K562 (cell line): ENCODE data around the gene ARID5B. TPM values are rescaled to one million over a fixed set of nuclear protein-coding genes. Genes with fewer than 3 reads are reported as not detected.

Source experiments
- ATAC-seq: fragments of 200-7000 bp; cut with Tn5 transposase; 3 replicates; pipeline ENCODE4 v1.9.1; 2020; ENCODE audit warnings: moderate library complexity
- BruUV-seq: library from RNA; stranded (reverse); fragments of 400-500 nt; replicated peaks from 2 replicates; lab custom pipeline; 2021; lab: Mats Ljungman, UMichigan
- CTCF ChIA-PET: fragments of 300-600 bp; formaldehyde crosslinking; extraction: SDS; loops from one replicate; lab custom pipeline; 2021; ENCODE audit warnings: low intra/inter-chr PET ratio; lab: Yijun Ruan, JAX
- POLR2A ChIA-PET: fragments of 300-600, 350-650 bp; sonication (Branson Sonifier 250); formaldehyde crosslinking; extraction: SDS; loops from one replicate; lab custom pipeline; 2021; ENCODE audit warnings: antibody characterized with exemption, inconsistent platforms; lab: Yijun Ruan, JAX
- DNase-seq, 4 experiments: peaks; one replicate each; pipeline versions ENCODE4 v3.0.0 to v3.0.0-alpha.2; 2011 to 2018; ENCODE audit warnings: low spot score in 3 of 4, mixed read lengths in 3 of 4; ENCODE audit errors: extremely low read depth in 1 of 4
- FAIRE-seq: peaks from 2 replicates; lab custom pipeline; 2011; peaks lifted over from hg19 to GRCh38; lab: Jason Lieb, UNC
- H2AFZ ChIP-seq: 2 replicates; pipeline ENCODE4 v1.6.0; 2011; ENCODE audit warnings: low read depth, low read length, control low read depth, inconsistent platforms
- H3K27ac ChIP-seq: fragments of 200-600 bp; 3 replicates; pipeline ENCODE4 v1.8.0; 2011; ENCODE audit warnings: low read depth, mild to moderate bottlenecking, control low read depth, inconsistent platforms, low read length, moderate library complexity, mixed read lengths; ENCODE audit errors: extremely low read depth
- H3K27me3 ChIP-seq, 2 experiments: fragments of 300-600 bp in 1 of 2; 2 replicates in 1 of 2; 3 replicates in 1 of 2; pipeline versions ENCODE4 v1.6.0 to v1.8.0; 2011; ENCODE audit warnings: inconsistent platforms in 2 of 2, low read length in 2 of 2, mild to moderate bottlenecking in 1 of 2, mixed read lengths in 1 of 2, moderate library complexity in 1 of 2; ENCODE audit not compliant: control insufficient read depth in 2 of 2, insufficient read depth in 2 of 2
- H3K36me3 ChIP-seq: fragments of 300-600 bp; 3 replicates; pipeline ENCODE4 v1.8.0; 2011; ENCODE audit warnings: mild to moderate bottlenecking, low read length, inconsistent platforms; ENCODE audit not compliant: control insufficient read depth, insufficient read depth
- H3K4me1 ChIP-seq, 2 experiments: fragments of 200-600 bp in 1 of 2; replicated peaks in 1 of 2; 2 replicates in 1 of 2; 3 replicates in 1 of 2; pipeline versions ENCODE4 v1.5.1 to v1.8.0; 2011; ENCODE audit warnings: inconsistent platforms in 2 of 2, low read length in 2 of 2, mild to moderate bottlenecking in 1 of 2, mixed read lengths in 1 of 2, moderate library complexity in 1 of 2; ENCODE audit not compliant: control insufficient read depth in 2 of 2, insufficient read depth in 2 of 2
- H3K4me2 ChIP-seq: 2 replicates; pipeline ENCODE4 v1.6.1; 2011; ENCODE audit warnings: low read length, control low read depth, inconsistent platforms, mixed read lengths; ENCODE audit not compliant: insufficient read depth
- H3K4me3 ChIP-seq: fragments of 200-600 bp; sonication (generic), shearing (Covaris generic); 2 replicates; pipeline ENCODE4 v1.5.1; 2016; ENCODE audit warnings: control low read depth, inconsistent platforms
- H3K79me2 ChIP-seq: fragments of 200-600 bp; 3 replicates; pipeline ENCODE4 v1.8.0; 2011; ENCODE audit warnings: low read length, inconsistent platforms; ENCODE audit not compliant: control insufficient read depth, insufficient read depth
- H3K9ac ChIP-seq, 2 experiments: 2 replicates each; pipeline versions ENCODE4 v1.6.0 to v1.6.1; 2011; ENCODE audit warnings: low read depth in 2 of 2, low read length in 2 of 2, control low read depth in 1 of 2, inconsistent platforms in 1 of 2, mild to moderate bottlenecking in 1 of 2, mixed read lengths in 1 of 2; ENCODE audit not compliant: insufficient read depth in 1 of 2
- H3K9me1 ChIP-seq: one replicate; pipeline ENCODE4 v1.6.0; 2011; ENCODE audit warnings: inconsistent platforms, mild to moderate bottlenecking, low read length, moderate library complexity; ENCODE audit not compliant: control insufficient read depth, insufficient read depth
- H3K9me3 ChIP-seq: replicated peaks from 2 replicates; pipeline ENCODE4 v1.5.1; 2011; ENCODE audit warnings: low read depth, low read length, inconsistent platforms; ENCODE audit not compliant: control insufficient read depth, insufficient read depth
- H4K20me1 ChIP-seq: replicated peaks from 2 replicates; pipeline ENCODE4 v1.6.1; 2011; ENCODE audit warnings: low read length, inconsistent platforms, mixed read lengths; ENCODE audit not compliant: control insufficient read depth, insufficient read depth
- MEIS2 ChIP-seq: fragments of 450-650 bp; IDR thresholded peaks from 2 replicates; pipeline ENCODE4 v1.6.1; 2014; ENCODE audit warnings: mild to moderate bottlenecking; ENCODE audit not compliant: partially characterized antibody
- NFIC ChIP-seq: fragments of 450-650 bp; IDR thresholded peaks from 2 replicates; pipeline ENCODE4 v1.6.1; 2017; ENCODE audit warnings: mild to moderate bottlenecking, inconsistent platforms
- NFIX ChIP-seq: fragments of 250-450 bp; sonication (Bioruptor Pico); IDR thresholded peaks from 2 replicates; pipeline ENCODE4 v1.4.0; 2020; ENCODE audit warnings: low read depth, mild to moderate bottlenecking, moderate library complexity
- PBX2 ChIP-seq, 2 experiments: IDR thresholded peaks in 1 of 2; conservative IDR thresholded peaks in 1 of 2; 2 replicates each; pipeline ENCODE4 v1.6.1; 2016; ENCODE audit warnings: low read depth in 2 of 2, mild to moderate bottlenecking in 1 of 2, missing compliant biosample characterization in 1 of 2, missing genetic modification characterization in 1 of 2, moderate library complexity in 1 of 2
- PKNOX1 ChIP-seq: fragments of 450-650 bp; IDR thresholded peaks from 2 replicates; pipeline ENCODE4 v1.6.1; 2016
- SMAD1 ChIP-seq: fragments of 150-350 bp; IDR thresholded peaks from 2 replicates; pipeline ENCODE4 v1.6.1; 2014; ENCODE audit warnings: low read length, low read depth; ENCODE audit not compliant: partially characterized antibody
- THAP7 ChIP-seq: fragments of 250-450 bp; sonication (Bioruptor Pico); IDR thresholded peaks from 2 replicates; pipeline ENCODE4 v1.5.0; 2021
- ZC3H4 ChIP-seq: sonication (generic); formaldehyde crosslinking; IDR thresholded peaks from 2 replicates; pipeline ENCODE4 v1.9.0; 2021; ENCODE audit warnings: missing genetic modification reagents, borderline replicate concordance
- ZNF184 ChIP-seq: sonication (generic); formaldehyde crosslinking; IDR thresholded peaks from 2 replicates; pipeline ENCODE4 v1.5.0; 2020; ENCODE audit warnings: missing genetic modification reagents
- ZNF24 ChIP-seq: fragments of 450-650 bp; IDR thresholded peaks from 2 replicates; pipeline ENCODE4 v1.6.1; 2016
- WGBS: fragments of 100-300 bp; shearing (Covaris generic); methylation state at CpG from one replicate; pipeline ENCODE4 v1.1.6; 2016; ENCODE audit warnings: low coverage, mixed read lengths; ENCODE audit not compliant: insufficient coverage; ENCODE audit errors: missing lambda C conversion rate; 5-methylcytosine and 5-hydroxymethylcytosine counted together
- in situ Hi-C: fragments of 300-500 bp; cut with MboI; formaldehyde crosslinking; loops from 4 replicates; pipeline ENCODE4 v1.15.0; 2018; ENCODE audit warnings: inconsistent platforms, mixed read lengths
- intact Hi-C: fragments of 100-400 bp; cut with micrococcal nuclease; formaldehyde crosslinking; loops from 2 replicates; pipeline ENCODE4 v1.14.2; 2022
- polyA plus RNA-seq, 8 experiments: library from polyadenylated mRNA; depleted of rRNA in 4 of 8; stranded (reverse) in 5 of 8; unstranded in 3 of 8; fragments of >200 nt; fragmentation: Nextera tagmentation in 2 of 8; fragmentation: Illumina TruSeq in 1 of 8; extraction: Ambion mirVana in 2 of 8; extraction: Trizol in 1 of 8; gene quantifications; 2 replicates each; pipeline versions ENCODE4 v1.2.1 to v1.2.3, GENCODE V29; 2011 to 2014; ENCODE audit warnings: inconsistent platforms in 1 of 8, missing spikeins in 1 of 8
- total RNA-seq, 7 experiments: library from RNA; depleted of rRNA in 6 of 7; stranded (reverse); fragments of >200 nt in 6 of 7; fragmentation: Illumina TruSeq in 2 of 7; extraction: Trizol in 2 of 7; gene quantifications; 2 replicates each; pipeline versions ENCODE4 v1.2.1 to v1.2.3, GENCODE V29; 2011 to 2021; ENCODE audit warnings: low replicate concordance in 1 of 7

The ARID5B gene
- total and polyA plus RNA-seq, 9 of the 15 experiments (the other 6 are each of a cell fraction or from before 2014, with no cell fraction given), result 0.48 to 1.6 (median 0.80) TPM

- H3K4me3 ChIP-seq, result no peak overlapping the region
- no peak for ATAC-seq
- H3K36me3 ChIP-seq, result no peaks in the 10 kb centered on the region
- H3K4me2 ChIP-seq, result no peak overlapping the region
- no peaks in the 10 kb centered on the region for H3K79me2 ChIP-seq
- peak in 2 of 4 experiments; percentile 25 to 76 for DNase-seq
- CTCF ChIA-PET, result no interaction called here
- no peak overlapping the region for H3K27ac ChIP-seq
- no peaks in the 10 kb centered on the region for H3K9me1 ChIP-seq
- no TSS peak for BruUV-seq
- H3K9me3 ChIP-seq, result no peaks in the 10 kb centered on the region
- POLR2A ChIA-PET, result interaction anchor here (1.0 to 2.1 kb wide), 2 partner anchors 8 to 9 kb away, joined by 3 to 8 read pairs; no protein-coding TSS in a partner anchor
- no peaks in the 10 kb centered on the region for H4K20me1 ChIP-seq
- WGBS, result 16% methylated on average over 8 of the region's 8 CpGs
- no peaks in the 10 kb centered on the region for H3K4me1 ChIP-seq
- no peak overlapping the region for H3K9ac ChIP-seq
- no peak overlapping the region for H2AFZ ChIP-seq
- H3K27me3 ChIP-seq, result no peaks in the 10 kb centered on the region
- intact Hi-C loops, result no loop called here
- peak; percentile 37 for FAIRE-seq
- TF ChIP-seq PBX2 (CRISPR knock-in tag; IDR thresholded peaks at IDR 0.05; ENCODE audit: low read depth), result no peak
- TF ChIP-seq PBX2 (tag; conservative IDR thresholded peaks at IDR 0.05; ENCODE audit: low read depth), result peak; percentile 62
- peak; percentile 35; the same call in 1 of the 2 replicates for TF ChIP-seq PKNOX1
- TF ChIP-seq SMAD1, result no peak
- TF ChIP-seq ZNF184, result no peak
- TF ChIP-seq NFIC, result peak; percentile 97
- TF ChIP-seq ZNF24, result peak; percentile 89; the same call in 1 of the 2 replicates
- no peak for TF ChIP-seq ZC3H4 (CRISPR knock-in tag)
- TF ChIP-seq THAP7 (CRISPR knock-in tag), result no peak
- TF ChIP-seq MEIS2, result peak; percentile 79
- peak; percentile 89 for TF ChIP-seq NFIX
- in situ Hi-C loops, result no loop called here
These were observed 73.3 kb downstream of the ARID5B start for GRCh38 chr10:61974601-61975390.
